Rectal smooth muscle tissue (tissue), 1 donor: ENCODE results near the gene OSCP1.

Experiments
- H3K27ac ChIP-seq: one replicate; pipeline ENCODE4 v1.7.0; 2013; ENCODE audit warnings: low read depth, low read length, inconsistent platforms
- H3K27me3 ChIP-seq: one replicate; pipeline ENCODE4 v1.7.0; 2013; ENCODE audit warnings: low read length; ENCODE audit not compliant: control insufficient read depth, insufficient read depth
- H3K36me3 ChIP-seq: one replicate; pipeline ENCODE4 v1.7.0; 2013; ENCODE audit warnings: low read length; ENCODE audit not compliant: control insufficient read depth, insufficient read depth
- H3K4me1 ChIP-seq: one replicate; pipeline ENCODE4 v1.7.0; 2013; ENCODE audit warnings: low read length; ENCODE audit not compliant: control insufficient read depth, insufficient read depth
- H3K4me3 ChIP-seq: one replicate; pipeline ENCODE4 v1.7.0; 2013; ENCODE audit warnings: low read length
- H3K9ac ChIP-seq: one replicate; pipeline ENCODE4 v1.7.0; 2013; ENCODE audit warnings: low read length

The OSCP1 gene

GRCh38 chr1:36381405-36381804 lies 68.8 kb downstream of the OSCP1 start:
- H3K36me3 ChIP-seq = peaks cover 3% of the 10 kb centered on the region
- H3K4me3 ChIP-seq = no peak overlapping the region
- no peak overlapping the region for H3K9ac ChIP-seq
- H3K4me1 ChIP-seq = peaks cover 6% of the 10 kb centered on the region
- no peak overlapping the region for H3K27ac ChIP-seq
- H3K27me3 ChIP-seq = no peaks in the 10 kb centered on the region

- no peaks in the 10 kb centered on the region for H3K27me3 ChIP-seq
- no peak overlapping the region for H3K9ac ChIP-seq
- no peak overlapping the region for H3K27ac ChIP-seq
- peaks cover 3% of the 10 kb centered on the region for H3K36me3 ChIP-seq
- H3K4me3 ChIP-seq = no peak overlapping the region
- peaks cover 6% of the 10 kb centered on the region for H3K4me1 ChIP-seq
Measured at GRCh38 chr1:36380782-36381181, 69.5 kb downstream of the OSCP1 start.

GRCh38 chr1:36380143-36380619 lies 70.1 kb downstream of the OSCP1 start:
- Histone ChIP-seq H3K27me3 (no peaks in the 10 kb centered on the region), H3K9ac (no peak overlapping the region), H3K27ac (no peak overlapping the region)

DNA sequence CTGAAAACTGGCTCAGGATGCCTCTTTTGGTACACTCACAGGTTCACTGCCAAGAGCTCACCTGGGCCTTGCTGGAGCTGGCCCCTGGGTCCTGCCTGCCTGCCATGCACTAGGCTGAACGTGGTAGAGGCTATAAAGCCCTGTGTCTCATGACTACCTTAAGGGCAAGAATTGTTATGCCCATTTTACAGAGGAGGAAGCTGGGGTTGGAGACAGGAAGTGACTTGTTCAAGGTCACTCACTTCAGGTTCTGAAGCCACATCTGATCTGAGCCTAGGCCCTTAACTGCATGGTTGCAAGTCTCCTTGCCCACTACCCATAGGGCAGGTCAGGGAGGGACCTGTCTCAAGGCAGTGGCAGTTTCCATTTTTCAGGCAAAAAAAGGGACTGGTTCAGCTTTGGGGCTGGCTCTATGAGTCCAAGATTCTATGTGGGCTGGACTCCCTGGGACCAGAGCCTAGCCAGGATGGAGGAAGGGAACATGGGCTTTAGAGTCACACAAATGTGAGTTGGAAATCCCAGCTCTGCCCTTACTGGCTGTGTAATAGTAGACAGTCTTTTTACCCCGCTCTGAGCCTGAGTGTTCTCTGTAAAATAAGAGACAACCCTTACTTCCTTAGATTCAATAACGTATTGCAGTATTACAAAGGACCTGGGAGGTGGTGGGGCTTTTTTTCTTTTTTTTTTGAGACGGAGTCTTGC lies 72.3 kb downstream of the OSCP1 start:
- Histone ChIP-seq H3K27me3 (no peaks in the 10 kb centered on the region), H3K36me3 (peaks cover 3% of the 10 kb centered on the region), H3K4me3 (no peak overlapping the region), H3K4me1 (peaks cover 22% of the 10 kb centered on the region), H3K27ac (no peak overlapping the region), H3K9ac (no peak overlapping the region)

More at GRCh38 chr1:36380143-36380619, 70.1 kb downstream of the OSCP1 start:
- H3K4me1 ChIP-seq = peaks cover 6% of the 10 kb centered on the region
- no peak overlapping the region for H3K4me3 ChIP-seq
- peaks cover 3% of the 10 kb centered on the region for H3K36me3 ChIP-seq

DNA sequence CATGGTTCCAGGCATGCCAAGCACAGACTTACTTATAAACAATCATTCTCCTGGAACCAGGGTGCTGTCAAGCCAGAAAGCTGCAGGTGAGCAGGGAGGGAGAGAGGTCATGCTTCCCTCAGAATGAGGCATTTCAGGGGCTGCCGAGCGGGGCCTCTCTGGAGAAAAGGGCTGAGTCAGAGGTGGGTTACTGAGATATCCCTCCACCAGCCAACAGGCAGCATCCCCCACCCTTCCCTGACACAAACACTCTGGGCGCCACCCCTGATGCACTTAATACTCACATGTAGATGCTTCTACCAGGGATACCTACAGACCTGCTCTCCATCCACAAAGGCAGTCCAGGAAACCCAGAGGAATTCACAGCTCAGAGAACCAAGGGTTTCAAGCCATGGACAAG lies 77.6 kb downstream of the OSCP1 start:
- H3K4me3 ChIP-seq = no peak overlapping the region
- no peak overlapping the region for H3K9ac ChIP-seq
- peaks cover under 1% of the 10 kb centered on the region for H3K36me3 ChIP-seq
- peaks cover 25% of the 10 kb centered on the region for H3K4me1 ChIP-seq
- peak overlapping the region; percentile 27 for H3K27ac ChIP-seq
- H3K27me3 ChIP-seq = no peaks in the 10 kb centered on the region

DNA sequence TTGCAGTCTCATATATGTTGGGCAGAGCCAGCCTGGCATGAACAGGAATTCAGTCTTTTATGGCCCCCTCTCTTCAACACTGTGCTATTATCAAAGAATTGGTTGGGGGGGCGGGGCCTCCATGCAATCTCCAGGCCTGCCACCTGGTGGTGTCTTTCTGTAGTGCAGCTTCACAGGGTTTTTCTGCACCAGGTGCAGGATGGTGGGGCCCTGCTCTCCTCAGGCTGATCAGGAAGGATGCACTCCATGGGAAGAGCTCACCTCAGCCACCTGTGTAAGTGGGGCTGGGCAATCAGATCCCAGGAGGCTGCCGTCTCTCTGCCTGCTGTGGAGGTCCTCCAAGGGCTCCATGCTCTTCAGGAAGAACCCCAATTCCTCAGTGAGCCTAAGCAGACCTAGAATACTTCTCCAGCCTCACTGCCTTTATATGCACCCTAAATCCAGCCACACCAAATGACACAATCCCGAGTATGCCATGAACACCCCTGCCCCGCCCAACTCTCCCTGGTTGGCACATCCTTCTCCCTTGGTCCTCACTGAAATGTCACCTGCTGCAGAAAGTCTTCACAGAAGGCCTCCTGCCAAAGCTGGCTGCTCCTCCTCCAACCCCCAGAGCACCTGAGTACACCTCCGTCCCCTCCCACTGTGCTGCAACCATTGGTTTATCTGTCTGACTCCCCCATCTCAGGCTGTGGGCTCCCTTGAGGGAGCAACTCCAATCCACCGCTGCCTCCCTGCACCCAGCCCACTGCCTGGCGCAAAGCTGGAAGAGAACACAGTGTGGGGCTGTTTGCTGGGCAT lies 81.0 kb downstream of the OSCP1 start:
- no peak overlapping the region for H3K4me3 ChIP-seq
- H3K4me1 ChIP-seq = peaks cover 25% of the 10 kb centered on the region
- H3K36me3 ChIP-seq = peaks cover 4% of the 10 kb centered on the region
- H3K9ac ChIP-seq = no peak overlapping the region
- no peaks in the 10 kb centered on the region for H3K27me3 ChIP-seq
- no peak overlapping the region for H3K27ac ChIP-seq
